Upper lobe of left lung (tissue), 6 donors: ENCODE results near the gene RFX2. TPM values are rescaled to one million over a fixed set of nuclear protein-coding genes. Genes with fewer than 3 reads are reported as not detected.

Experiments
- ATAC-seq, 2 donors: fragments of 200-7000 bp; cut with Tn5 transposase; one replicate each; pipeline ENCODE4 v1.9.1; 2022; ENCODE audit warnings: mild to moderate bottlenecking in 2 of 2, moderate library complexity in 2 of 2; ENCODE audit not compliant: low FRiP score in 2 of 2
- DNase-seq, 2 donors: peaks; one replicate each; pipeline ENCODE4 v3.0.0-alpha.2; 2019 to 2020
- H3K27ac ChIP-seq, 4 donors: fragments of 200-600 bp; sonication (generic); one replicate each; pipeline ENCODE4 v1.5.1; 2016 to 2019
- H3K27me3 ChIP-seq, 4 donors: fragments of 200-600 bp; sonication (generic); one replicate each; pipeline ENCODE4 v1.5.1; 2017 to 2019
- H3K36me3 ChIP-seq, 4 donors: fragments of 200-600 bp; sonication (generic); one replicate each; pipeline ENCODE4 v1.5.1; 2016 to 2019
- H3K4me1 ChIP-seq, 4 donors: fragments of 200-600 bp; sonication (generic); one replicate each; pipeline ENCODE4 v1.5.1; 2018 to 2019
- H3K4me3 ChIP-seq, 4 donors: fragments of 200-600 bp; sonication (generic); one replicate each; pipeline ENCODE4 v1.5.1; 2017 to 2019; ENCODE audit warnings: mild to moderate bottlenecking in 2 of 4, moderate library complexity in 1 of 4
- H3K9me3 ChIP-seq, 4 donors: fragments of 200-600 bp; sonication (generic); one replicate each; pipeline ENCODE4 v1.5.1; 2018 to 2019
- CTCF ChIP-seq, 6 experiments: fragments of 450-650 bp in 4 of 6; fragments of 200-600 bp in 2 of 6; sonication (generic) in 2 of 6; IDR thresholded peaks; one replicate each; pipeline ENCODE4 v1.5.1; 2016 to 2019; ENCODE audit warnings: antibody characterized with exemption in 6 of 6
- EP300 ChIP-seq, 4 donors: sonication (generic); formaldehyde crosslinking; IDR thresholded peaks; one replicate each; pipeline ENCODE4 v1.5.1; 2017; ENCODE audit warnings: antibody characterized with exemption in 4 of 4, control low read depth in 2 of 4
- POLR2A ChIP-seq, 4 donors: fragments of 450-650 bp; IDR thresholded peaks; one replicate each; pipeline ENCODE4 v1.5.1; 2016 to 2017; ENCODE audit warnings: antibody characterized with exemption in 4 of 4, mild to moderate bottlenecking in 2 of 4
- POLR2AphosphoS5 ChIP-seq, 2 donors: sonication (generic); formaldehyde crosslinking; IDR thresholded peaks; one replicate each; pipeline ENCODE4 v1.5.1; 2017; ENCODE audit warnings: antibody characterized with exemption in 2 of 2
- WGBS, 2 donors: methylation state at CpG; one replicate each; pipeline ENCODE4 v1.1.5; 2017 to 2018; 5-methylcytosine and 5-hydroxymethylcytosine counted together
- total RNA-seq, 6 donors: library from RNA; depleted of rRNA in 4 of 6; stranded (reverse); fragments of >200 nt in 4 of 6; gene quantifications; one replicate each; pipeline versions ENCODE4 v1.1.0 to v1.2.1, GENCODE V29; 2016 to 2021
- donor health status: DM: no; HTN: no; CAD: no; lungs with moderate emphysema.
- donor health status: DM: no; HTN: yes; CAD: no; lungs with severe emphysema.

Gene RFX2
- total RNA-seq, 6 donors from 2014 or later: 14.3 to 111 (median 28.6) TPM

GRCh38 chr19:6138066-6138465 is 27.8 kb upstream of the RFX2 start:
- Histone ChIP-seq H3K4me1 (no peaks in the 10 kb centered on the region), H3K36me3 (no peaks in the 10 kb centered on the region), H3K4me3 (no peak overlapping the region), H3K27ac (no peak overlapping the region), H3K27me3 (no peaks in the 10 kb centered on the region), H3K9me3 (no peaks in the 10 kb centered on the region)
- WGBS, 2 donors: 58 to 59% methylated on average over 7 of the region's 7 CpGs
- DNase-seq (no peak), ATAC-seq (no peak)
- TF ChIP-seq EP300 (IDR thresholded peaks at IDR 0.05) (no peak), POLR2AphosphoS5 (IDR thresholded peaks at IDR 0.05) (no peak), POLR2A (IDR thresholded peaks at IDR 0.05) (no peak), CTCF (IDR thresholded peaks at IDR 0.05) (no peak)

- no peak overlapping the region for H3K27ac ChIP-seq
- H3K27me3 ChIP-seq: no peaks in the 10 kb centered on the region
- DNase-seq (no peak), ATAC-seq (no peak)
- WGBS, 2 donors: 84 to 89% methylated on average over 5 of the region's 5 CpGs
- no peak overlapping the region for H3K4me3 ChIP-seq
- no peaks in the 10 kb centered on the region for H3K9me3 ChIP-seq
- TF ChIP-seq EP300 (IDR thresholded peaks at IDR 0.05) (no peak), POLR2AphosphoS5 (IDR thresholded peaks at IDR 0.05) (no peak), POLR2A (IDR thresholded peaks at IDR 0.05) (no peak), CTCF (IDR thresholded peaks at IDR 0.05) (no peak)
- no peaks in the 10 kb centered on the region for H3K36me3 ChIP-seq
- H3K4me1 ChIP-seq: no peaks in the 10 kb centered on the region
Measured at GRCh38 chr19:6133231-6133630, 22.9 kb upstream of the RFX2 start.

GRCh38 chr19:6132482-6132881 is 22.2 kb upstream of the RFX2 start:
- Histone ChIP-seq H3K36me3 (no peaks in the 10 kb centered on the region), H3K4me1 (no peaks in the 10 kb centered on the region), H3K27me3 (no peaks in the 10 kb centered on the region), H3K4me3 (no peak overlapping the region), H3K27ac (no peak overlapping the region), H3K9me3 (peaks cover 0 to 5% (median 2%) of the 10 kb centered on the region in 4 donors)
- 93% methylated on average over 4 of the region's 4 CpGs for whole genome bisulfite sequencing, 2 donors
- ATAC-seq (no peak), DNase-seq (no peak)
- TF ChIP-seq POLR2AphosphoS5 (IDR thresholded peaks at IDR 0.05) (no peak), EP300 (IDR thresholded peaks at IDR 0.05) (no peak), CTCF (IDR thresholded peaks at IDR 0.05) (no peak), POLR2A (IDR thresholded peaks at IDR 0.05) (no peak)

- H3K9me3 ChIP-seq: peaks cover 0 to 5% (median 2%) of the 10 kb centered on the region in 4 donors
- WGBS, 2 donors: 85 to 87% methylated on average over 6 of the region's 6 CpGs
- H3K36me3 ChIP-seq: no peaks in the 10 kb centered on the region
- ATAC-seq (no peak), DNase-seq (no peak)
- H3K4me3 ChIP-seq: no peak overlapping the region
- no peaks in the 10 kb centered on the region for H3K27me3 ChIP-seq
- no peak overlapping the region for H3K27ac ChIP-seq
- no peaks in the 10 kb centered on the region for H3K4me1 ChIP-seq
- TF ChIP-seq POLR2AphosphoS5 (IDR thresholded peaks at IDR 0.05) (no peak), CTCF (IDR thresholded peaks at IDR 0.05) (no peak), EP300 (IDR thresholded peaks at IDR 0.05) (no peak), POLR2A (IDR thresholded peaks at IDR 0.05) (no peak)
Measured at GRCh38 chr19:6127716-6128335, 17.5 kb upstream of the RFX2 start.

- DNase-seq (no peak), ATAC-seq (peak; percentile 60)
- TF ChIP-seq POLR2A (IDR thresholded peaks at IDR 0.05) (no peak), CTCF (IDR thresholded peaks at IDR 0.05) (peak in 3 of 6 experiments; percentile 19 to 43 (median 21))
- H3K4me3 ChIP-seq: no peak overlapping the region
- H3K9me3 ChIP-seq: peaks cover 0 to 5% (median 2%) of the 10 kb centered on the region in 4 donors
- WGBS, 2 donors: 37 to 46% methylated on average over 3 of the region's 3 CpGs
- H3K4me1 ChIP-seq: no peaks in the 10 kb centered on the region
- H3K27me3 ChIP-seq: no peaks in the 10 kb centered on the region
- no peak overlapping the region for H3K27ac ChIP-seq
- no peaks in the 10 kb centered on the region for H3K36me3 ChIP-seq
Measured at GRCh38 chr19:6126335-6126974, 16.2 kb upstream of the RFX2 start.
